ENCODE data around the gene YY1AP1. TPM values are rescaled to one million over a fixed set of nuclear protein-coding genes. Genes with fewer than 3 reads are reported as not detected.

Gene YY1AP1
- total RNA-seq, 4 donors from 2014 or later, result 84.0 to 198 (median 92.1) TPM

- in situ Hi-C loops (cut with MboI; ENCODE audit: low pct_ligation_motif_present in 1 of 4, low pct_unique_long_range_greater_than_20kb in 1 of 4, low sequenced_read_pairs in 3 of 4) (no loop called here), intact Hi-C loops (cut with DNase I; ENCODE audit: low total_unique reads) (no loop called here)
- Histone ChIP-seq H3K36me3 (no peaks in the 10 kb centered on the region), H3K4me3 (no peak overlapping the region), H3K27ac (no peak overlapping the region), H3K9me3 (no peaks in the 10 kb centered on the region), H3K27me3 (no peaks in the 10 kb centered on the region), H3K4me1 (peaks cover 0 to 8% (median 0%) of the 10 kb centered on the region in 4 donors)
- no peak for TF ChIP-seq CTCF (IDR thresholded peaks at IDR 0.05)
- no peak for TF ChIP-seq POLR2A (IDR thresholded peaks at IDR 0.05)
- no peak for TF ChIP-seq POLR2AphosphoS5 (IDR thresholded peaks at IDR 0.05)
- no peak for TF ChIP-seq EP300 (IDR thresholded peaks at IDR 0.05; ENCODE audit: low read depth)
- no peak for DNase-seq
Observed at GRCh38 chr1:155696524-155696923, 8.0 kb upstream of the YY1AP1 start.

- DNase-seq, result no peak
- WGBS, 2 donors (ENCODE audit: low coverage in 1 of 2), result 94 to 100% methylated on average over 3 of the region's 3 CpGs
- peaks cover 0 to 10% (median 2%) of the 10 kb centered on the region in 4 donors for H3K4me1 ChIP-seq
- in situ Hi-C loops (cut with MboI; ENCODE audit: low pct_ligation_motif_present in 1 of 4, low pct_unique_long_range_greater_than_20kb in 1 of 4, low sequenced_read_pairs in 3 of 4), result no loop called here
- H3K4me3 ChIP-seq, result no peak overlapping the region
- TF ChIP-seq EP300 (IDR thresholded peaks at IDR 0.05; ENCODE audit: low read depth), result no peak
- no peak for TF ChIP-seq POLR2AphosphoS5 (IDR thresholded peaks at IDR 0.05)
- no peak for TF ChIP-seq POLR2A (IDR thresholded peaks at IDR 0.05)
- no peak for TF ChIP-seq CTCF (IDR thresholded peaks at IDR 0.05)
- no peaks in the 10 kb centered on the region for H3K9me3 ChIP-seq
- no peak overlapping the region for H3K27ac ChIP-seq
- no peaks in the 10 kb centered on the region for H3K27me3 ChIP-seq
- H3K36me3 ChIP-seq, result no peaks in the 10 kb centered on the region
- intact Hi-C loops (cut with DNase I; ENCODE audit: low total_unique reads), result no loop called here
Observed at GRCh38 chr1:155695608-155696007, 7.0 kb upstream of the YY1AP1 start.

- TF ChIP-seq POLR2AphosphoS5 (IDR thresholded peaks at IDR 0.05) (no peak), POLR2A (IDR thresholded peaks at IDR 0.05) (no peak), CTCF (IDR thresholded peaks at IDR 0.05) (no peak), EP300 (IDR thresholded peaks at IDR 0.05; ENCODE audit: low read depth) (no peak)
- 49 to 67% methylated on average over 4 of the region's 4 CpGs for WGBS, 2 donors (ENCODE audit: low coverage in 1 of 2)
- peaks cover 3 to 15% (median 7%) of the 10 kb centered on the region in 4 donors for H3K4me1 ChIP-seq
- no peak overlapping the region for H3K4me3 ChIP-seq
- no peaks in the 10 kb centered on the region for H3K27me3 ChIP-seq
- no peak overlapping the region for H3K27ac ChIP-seq
- no peaks in the 10 kb centered on the region for H3K36me3 ChIP-seq
- intact Hi-C loops (cut with DNase I; ENCODE audit: low total_unique reads) (no loop called here), in situ Hi-C loops (cut with MboI; ENCODE audit: low pct_ligation_motif_present in 1 of 4, low pct_unique_long_range_greater_than_20kb in 1 of 4, low sequenced_read_pairs in 3 of 4) (no loop called here)
- no peak for DNase-seq
- no peaks in the 10 kb centered on the region for H3K9me3 ChIP-seq
Observed at GRCh38 chr1:155695072-155695471, 6.5 kb upstream of the YY1AP1 start.

GRCh38 chr1:155694167-155694566 is 5.6 kb upstream of the YY1AP1 start:
- peaks cover 8 to 22% (median 10%) of the 10 kb centered on the region in 4 donors for H3K4me1 ChIP-seq
- H3K36me3 ChIP-seq, result no peaks in the 10 kb centered on the region
- no peak for DNase-seq
- no peaks in the 10 kb centered on the region for H3K9me3 ChIP-seq
- intact Hi-C loops (cut with DNase I; ENCODE audit: low total_unique reads), result no loop called here
- no peak for TF ChIP-seq EP300 (IDR thresholded peaks at IDR 0.05; ENCODE audit: low read depth)
- no peak for TF ChIP-seq POLR2AphosphoS5 (IDR thresholded peaks at IDR 0.05)
- TF ChIP-seq CTCF (IDR thresholded peaks at IDR 0.05), result no peak
- TF ChIP-seq POLR2A (IDR thresholded peaks at IDR 0.05), result no peak
- no peak overlapping the region for H3K27ac ChIP-seq
- in situ Hi-C loops (cut with MboI; ENCODE audit: low pct_ligation_motif_present in 1 of 4, low pct_unique_long_range_greater_than_20kb in 1 of 4, low sequenced_read_pairs in 3 of 4), result no loop called here
- 95 to 100% methylated on average over 3 to 7 of the region's 7 CpGs for WGBS, 2 donors (ENCODE audit: low coverage in 1 of 2)
- no peaks in the 10 kb centered on the region for H3K27me3 ChIP-seq
- no peak overlapping the region for H3K4me3 ChIP-seq
